Tibial nerve (tissue), 4 donors: ENCODE results near the gene KIAA1614. TPM values are rescaled to one million over a fixed set of nuclear protein-coding genes. Genes with fewer than 3 reads are reported as not detected.

Experiments
- DNase-seq, 2 donors: peaks; one replicate each; pipeline ENCODE4 v3.0.0-alpha.2; 2019; ENCODE audit warnings: low spot score in 2 of 2
- H3K27ac ChIP-seq, 4 donors: fragments of 200-600 bp; sonication (generic) in 3 of 4; one replicate each; pipeline ENCODE4 v1.5.1; 2017 to 2019; ENCODE audit warnings: mild to moderate bottlenecking in 1 of 4
- H3K27me3 ChIP-seq, 2 donors: fragments of 200-600 bp; sonication (generic) in 1 of 2; one replicate each; pipeline versions ENCODE4 v1.5.1 to v1.6.0; 2017 to 2019
- H3K36me3 ChIP-seq, 3 donors: fragments of 200-600 bp; sonication (generic); one replicate each; pipeline ENCODE4 v1.5.1; 2018 to 2019
- H3K4me1 ChIP-seq, 4 donors: fragments of 200-600 bp; sonication (generic) in 3 of 4; one replicate each; pipeline ENCODE4 v1.5.1; 2017 to 2019
- H3K4me3 ChIP-seq, 4 donors: fragments of 200-600 bp; sonication (generic) in 3 of 4; one replicate each; pipeline ENCODE4 v1.5.1; 2017 to 2019; ENCODE audit warnings: mild to moderate bottlenecking in 1 of 4, moderate library complexity in 1 of 4
- H3K9me3 ChIP-seq, 4 donors: fragments of 200-600 bp; sonication (generic) in 3 of 4; one replicate each; pipeline ENCODE4 v1.5.1; 2017 to 2019
- CTCF ChIP-seq, 5 experiments: fragments of 200-600 bp in 3 of 5; fragments of 450-650 bp in 2 of 5; sonication (generic) in 3 of 5; IDR thresholded peaks; one replicate each; pipeline ENCODE4 v1.5.1; 2016 to 2019; ENCODE audit warnings: antibody characterized with exemption in 5 of 5, mild to moderate bottlenecking in 3 of 5, moderate library complexity in 2 of 5
- EP300 ChIP-seq, 2 donors: sonication (generic); formaldehyde crosslinking; IDR thresholded peaks; one replicate each; pipeline ENCODE4 v1.6.1; 2017; ENCODE audit warnings: antibody characterized with exemption in 2 of 2, mild to moderate bottlenecking in 1 of 2
- POLR2A ChIP-seq, 2 donors: fragments of 450-650 bp; IDR thresholded peaks; one replicate each; pipeline ENCODE4 v1.6.1; 2017; ENCODE audit warnings: antibody characterized with exemption in 2 of 2, mild to moderate bottlenecking in 2 of 2, moderate library complexity in 2 of 2
- WGBS, 2 donors: methylation state at CpG; one replicate each; pipeline ENCODE4 v1.1.5; 2018; 5-methylcytosine and 5-hydroxymethylcytosine counted together
- total RNA-seq, 4 donors: library from RNA; depleted of rRNA; stranded (reverse); fragments of >200 nt; gene quantifications; one replicate each; pipeline ENCODE4 v1.1.0, GENCODE V29; 2016

KIAA1614 gene
- total RNA-seq, 4 donors from 2014 or later = 14.9 to 22.6 (median 19.1) TPM

GRCh38 chr1:180969434-180969833, 56.7 kb downstream of the KIAA1614 start:
- H3K4me1 ChIP-seq = peaks cover 0 to 51% (median 3%) of the 10 kb centered on the region in 4 donors
- 61 to 74% methylated on average over 8 of the region's 8 CpGs for WGBS, 2 donors
- no peak overlapping the region for H3K4me3 ChIP-seq
- no peak overlapping the region for H3K27ac ChIP-seq
- H3K36me3 ChIP-seq = peaks cover 0 to 20% (median 0%) of the 10 kb centered on the region in 3 donors
- no peaks in the 10 kb centered on the region for H3K27me3 ChIP-seq
- no peaks in the 10 kb centered on the region for H3K9me3 ChIP-seq
- no peak for TF ChIP-seq CTCF (IDR thresholded peaks at IDR 0.05)
- no peak for TF ChIP-seq POLR2A (IDR thresholded peaks at IDR 0.05)
- TF ChIP-seq EP300 (IDR thresholded peaks at IDR 0.05) = no peak
- DNase-seq = no peak

GRCh38 chr1:180970333-180971079, 57.8 kb downstream of the KIAA1614 start:
- TF ChIP-seq EP300 (IDR thresholded peaks at IDR 0.05) (no peak), POLR2A (IDR thresholded peaks at IDR 0.05) (no peak), CTCF (IDR thresholded peaks at IDR 0.05) (no peak)
- Histone ChIP-seq H3K4me3 (no peak overlapping the region), H3K9me3 (no peaks in the 10 kb centered on the region), H3K4me1 (peaks cover 0 to 62% (median 7%) of the 10 kb centered on the region in 4 donors), H3K27ac (peak overlapping the region in 2 of 4 donors; percentile 30 to 78), H3K27me3 (no peaks in the 10 kb centered on the region), H3K36me3 (peaks cover 0 to 22% (median 2%) of the 10 kb centered on the region in 3 donors)
- 80 to 81% methylated on average over 15 of the region's 15 CpGs for WGBS, 2 donors
- DNase-seq = no peak

GRCh38 chr1:180971273-180971997, 58.7 kb downstream of the KIAA1614 start:
- H3K9me3 ChIP-seq = no peaks in the 10 kb centered on the region
- no peak for DNase-seq
- TF ChIP-seq CTCF (IDR thresholded peaks at IDR 0.05) (no peak), POLR2A (IDR thresholded peaks at IDR 0.05) (no peak), EP300 (IDR thresholded peaks at IDR 0.05) (peak; percentile 27 to 59)
- peak overlapping the region in 2 of 4 donors; percentile 45 to 78 for H3K27ac ChIP-seq
- H3K36me3 ChIP-seq = peaks cover 0 to 31% (median 8%) of the 10 kb centered on the region in 3 donors
- WGBS, 2 donors = 92 to 93% methylated on average over 8 of the region's 8 CpGs
- no peaks in the 10 kb centered on the region for H3K27me3 ChIP-seq
- no peak overlapping the region for H3K4me3 ChIP-seq
- H3K4me1 ChIP-seq = peaks cover 0 to 69% (median 7%) of the 10 kb centered on the region in 4 donors

DNA sequence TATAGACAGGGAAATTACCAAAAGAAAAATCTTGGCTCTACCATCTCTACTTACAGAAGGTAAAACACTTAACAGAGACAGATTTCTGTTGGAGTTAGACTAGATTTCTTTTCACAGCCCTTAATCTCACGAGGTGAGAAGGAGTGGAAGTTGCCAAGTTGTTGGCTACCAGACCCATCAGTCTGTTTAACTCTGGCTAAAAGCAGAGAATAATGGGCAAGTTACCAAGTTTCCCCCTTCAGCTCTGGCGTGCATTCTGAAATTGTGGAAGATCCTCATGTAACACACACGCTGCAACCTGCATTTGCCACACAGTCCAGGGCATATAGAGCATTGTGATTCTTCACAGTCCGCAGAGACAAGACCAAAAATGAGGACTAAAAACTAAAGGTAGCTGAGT, 60.7 kb downstream of the KIAA1614 start:
- peaks cover 0 to 75% (median 7%) of the 10 kb centered on the region in 4 donors for H3K4me1 ChIP-seq
- TF ChIP-seq EP300 (IDR thresholded peaks at IDR 0.05) (no peak), CTCF (IDR thresholded peaks at IDR 0.05) (no peak)
- H3K27ac ChIP-seq = peak overlapping the region in 2 of 4 donors; percentile 39 to 78
- H3K9me3 ChIP-seq = no peaks in the 10 kb centered on the region
- H3K27me3 ChIP-seq = no peaks in the 10 kb centered on the region
- no peak overlapping the region for H3K4me3 ChIP-seq
- 71 to 74% methylated on average over 4 of the region's 4 CpGs for WGBS, 2 donors
- no peak for DNase-seq
- H3K36me3 ChIP-seq = peaks cover 0 to 42% (median 8%) of the 10 kb centered on the region in 3 donors

GRCh38 chr1:180974236-180974635, 61.5 kb downstream of the KIAA1614 start:
- whole genome bisulfite sequencing, 2 donors = 34 to 40% methylated on average over 4 of the region's 4 CpGs
- no peak for DNase-seq
- H3K4me3 ChIP-seq = no peak overlapping the region
- peak overlapping the region in 2 of 4 donors; percentile 39 to 78 for H3K27ac ChIP-seq
- no peaks in the 10 kb centered on the region for H3K9me3 ChIP-seq
- H3K36me3 ChIP-seq = peaks cover 0 to 46% (median 8%) of the 10 kb centered on the region in 3 donors
- no peak for TF ChIP-seq CTCF (IDR thresholded peaks at IDR 0.05)
- TF ChIP-seq POLR2A (IDR thresholded peaks at IDR 0.05) = no peak
- no peak for TF ChIP-seq EP300 (IDR thresholded peaks at IDR 0.05)
- peaks cover 0 to 68% (median 7%) of the 10 kb centered on the region in 4 donors for H3K4me1 ChIP-seq
- no peaks in the 10 kb centered on the region for H3K27me3 ChIP-seq
